22Rv1 (cell line): ENCODE data around the gene GPR35.

Source experiments
- ZFX ChIP-seq: fragments of 450-650 bp; IDR thresholded peaks from 2 replicates; pipeline ENCODE4 v1.6.1; 2017; ENCODE audit warnings: antibody characterized with exemption, borderline replicate concordance
- TF ChIP-seq, protein P1 (sequence below): fragments of 450-650 bp; IDR thresholded peaks from 2 replicates; pipeline ENCODE4 v1.5.1; 2017; ENCODE audit warnings: mild to moderate bottlenecking

GRCh38 chr2:240629968-240630770, 4.9 kb downstream of the GPR35 start:
- TF ChIP-seq, protein P1, sequence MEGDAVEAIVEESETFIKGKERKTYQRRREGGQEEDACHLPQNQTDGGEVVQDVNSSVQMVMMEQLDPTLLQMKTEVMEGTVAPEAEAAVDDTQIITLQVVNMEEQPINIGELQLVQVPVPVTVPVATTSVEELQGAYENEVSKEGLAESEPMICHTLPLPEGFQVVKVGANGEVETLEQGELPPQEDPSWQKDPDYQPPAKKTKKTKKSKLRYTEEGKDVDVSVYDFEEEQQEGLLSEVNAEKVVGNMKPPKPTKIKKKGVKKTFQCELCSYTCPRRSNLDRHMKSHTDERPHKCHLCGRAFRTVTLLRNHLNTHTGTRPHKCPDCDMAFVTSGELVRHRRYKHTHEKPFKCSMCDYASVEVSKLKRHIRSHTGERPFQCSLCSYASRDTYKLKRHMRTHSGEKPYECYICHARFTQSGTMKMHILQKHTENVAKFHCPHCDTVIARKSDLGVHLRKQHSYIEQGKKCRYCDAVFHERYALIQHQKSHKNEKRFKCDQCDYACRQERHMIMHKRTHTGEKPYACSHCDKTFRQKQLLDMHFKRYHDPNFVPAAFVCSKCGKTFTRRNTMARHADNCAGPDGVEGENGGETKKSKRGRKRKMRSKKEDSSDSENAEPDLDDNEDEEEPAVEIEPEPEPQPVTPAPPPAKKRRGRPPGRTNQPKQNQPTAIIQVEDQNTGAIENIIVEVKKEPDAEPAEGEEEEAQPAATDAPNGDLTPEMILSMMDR: no peak
- no peak for TF ChIP-seq ZFX
